ENCODE data around the gene PMS2. TPM values are rescaled to one million over a fixed set of nuclear protein-coding genes. Genes with fewer than 3 reads are reported as not detected.
A peak's percentile ranks its signal among the peaks of the same experiment; 100 is the strongest.
"Not testable (repeated sequence)": the region's sequence is repeated elsewhere in the genome, so short reads cannot be mapped to it uniquely, and the experiment has no call there.

PMS2 gene, protein sequence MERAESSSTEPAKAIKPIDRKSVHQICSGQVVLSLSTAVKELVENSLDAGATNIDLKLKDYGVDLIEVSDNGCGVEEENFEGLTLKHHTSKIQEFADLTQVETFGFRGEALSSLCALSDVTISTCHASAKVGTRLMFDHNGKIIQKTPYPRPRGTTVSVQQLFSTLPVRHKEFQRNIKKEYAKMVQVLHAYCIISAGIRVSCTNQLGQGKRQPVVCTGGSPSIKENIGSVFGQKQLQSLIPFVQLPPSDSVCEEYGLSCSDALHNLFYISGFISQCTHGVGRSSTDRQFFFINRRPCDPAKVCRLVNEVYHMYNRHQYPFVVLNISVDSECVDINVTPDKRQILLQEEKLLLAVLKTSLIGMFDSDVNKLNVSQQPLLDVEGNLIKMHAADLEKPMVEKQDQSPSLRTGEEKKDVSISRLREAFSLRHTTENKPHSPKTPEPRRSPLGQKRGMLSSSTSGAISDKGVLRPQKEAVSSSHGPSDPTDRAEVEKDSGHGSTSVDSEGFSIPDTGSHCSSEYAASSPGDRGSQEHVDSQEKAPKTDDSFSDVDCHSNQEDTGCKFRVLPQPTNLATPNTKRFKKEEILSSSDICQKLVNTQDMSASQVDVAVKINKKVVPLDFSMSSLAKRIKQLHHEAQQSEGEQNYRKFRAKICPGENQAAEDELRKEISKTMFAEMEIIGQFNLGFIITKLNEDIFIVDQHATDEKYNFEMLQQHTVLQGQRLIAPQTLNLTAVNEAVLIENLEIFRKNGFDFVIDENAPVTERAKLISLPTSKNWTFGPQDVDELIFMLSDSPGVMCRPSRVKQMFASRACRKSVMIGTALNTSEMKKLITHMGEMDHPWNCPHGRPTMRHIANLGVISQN
- 10 to 100 TPM; 10.8 to 20.0 (median 15.0) TPM for total RNA-seq
- 1 to 10 TPM; 4.7 to 5.6 (median 5.3) TPM for polyA plus RNA-seq
- long read RNA-seq, donor 1, partial matches to known transcripts: 0 of 1 reads
- long read RNA-seq, donor 1, other reads (novel, unspliced or antisense): 0 of 1 reads
- long read RNA-seq, donor 2: 0 reads

GRCh38 chr7:6008668-6009611, at the start of gene PMS2, which contains the start of gene AIMP2:
Gene PMS2 (minus strand): TSS chr7:6009049. CDS start chr7:6009019, 30 bp downstream.
Gene AIMP2 (plus strand): TSS chr7:6009272. CDS start chr7:6009364, 92 bp downstream.
- no peaks in the 10 kb centered on the region for H3K27me3 ChIP-seq (replicated peaks in 1 of 7)
- intact Hi-C loops (cut with DNase I; ENCODE audit: low total_unique reads): no loop called here
- peak within 1 kb of the TSS; percentile 80 to 96 (median 92) for H3K27ac ChIP-seq
- DNase-seq: peak; percentile 97
- peak within 1 kb of the TSS; percentile 72 to 91 (median 84) for H3K4me3 ChIP-seq
- peaks cover 13 to 56% (median 32%) of the 10 kb centered on the region in 6 donors for H3K4me1 ChIP-seq
- WGBS, 5 donors: 0 to 1% (median 1%) methylated on average over 61 to 84 of the region's 84 CpGs
- peaks cover 0 to 44% (median under 1%) of the 10 kb centered on the region in 6 donors for H3K36me3 ChIP-seq
- H3K9me3 ChIP-seq: no peaks in the 10 kb centered on the region
- peak in 7 of 11 experiments; percentile 8 to 44 (median 19) for TF ChIP-seq CTCF (IDR thresholded peaks at IDR 0.05 in 8 of 11, conservative IDR thresholded peaks at IDR 0.05 in 3 of 11)
- peak; percentile 91 to 94 (median 93) for TF ChIP-seq POLR2AphosphoS5 (IDR thresholded peaks at IDR 0.05)
- TF ChIP-seq POLR2A (IDR thresholded peaks at IDR 0.05): peak in 1 of 3 donors; percentile 45

GRCh38 chr7:6057316-6058129, 48.7 kb upstream of the PMS2 start:
- no peaks in the 10 kb centered on the region for H3K9me3 ChIP-seq
- no peaks in the 10 kb centered on the region for H3K27me3 ChIP-seq (replicated peaks in 1 of 7)
- intact Hi-C loops (cut with DNase I; ENCODE audit: low total_unique reads): no loop called here
- peaks cover 16 to 43% (median 22%) of the 10 kb centered on the region in 6 donors for H3K4me1 ChIP-seq
- DNase-seq: peak; percentile 51
- peak overlapping the region in 7 of 8 donors; percentile 77 to 97 (median 96) for H3K4me3 ChIP-seq
- no peak for TF ChIP-seq CTCF (IDR thresholded peaks at IDR 0.05 in 8 of 11, conservative IDR thresholded peaks at IDR 0.05 in 3 of 11)
- no peak for TF ChIP-seq POLR2AphosphoS5 (IDR thresholded peaks at IDR 0.05)
- TF ChIP-seq POLR2A (IDR thresholded peaks at IDR 0.05): no peak
- WGBS, 5 donors: 70 to 85% (median 83%) methylated on average over 14 of the region's 14 CpGs
- peak overlapping the region in 3 of 8 donors; percentile 81 to 95 (median 91) for H3K27ac ChIP-seq
- peaks cover 0 to 29% (median 20%) of the 10 kb centered on the region in 6 donors for H3K36me3 ChIP-seq

GRCh38 chr7:6056616-6057015, 47.8 kb upstream of the PMS2 start:
- WGBS, 5 donors: 60 to 85% (median 68%) methylated on average over 1 of the region's 1 CpG
- H3K4me3 ChIP-seq: no peak overlapping the region
- no peak for DNase-seq
- H3K9me3 ChIP-seq: no peaks in the 10 kb centered on the region
- TF ChIP-seq POLR2AphosphoS5 (IDR thresholded peaks at IDR 0.05) (no peak), POLR2A (IDR thresholded peaks at IDR 0.05) (no peak), CTCF (IDR thresholded peaks at IDR 0.05 in 8 of 11, conservative IDR thresholded peaks at IDR 0.05 in 3 of 11) (no peak)
- peaks cover 0 to 38% (median 21%) of the 10 kb centered on the region in 6 donors for H3K36me3 ChIP-seq
- H3K27ac ChIP-seq: no peak overlapping the region
- intact Hi-C loops (cut with DNase I; ENCODE audit: low total_unique reads): no loop called here
- H3K27me3 ChIP-seq (replicated peaks in 1 of 7): no peaks in the 10 kb centered on the region
- H3K4me1 ChIP-seq: peaks cover 16 to 43% (median 22%) of the 10 kb centered on the region in 6 donors

- H3K4me1 ChIP-seq; H3K9me3 ChIP-seq; intact Hi-C loops (cut with DNase I; ENCODE audit: low total_unique reads); H3K27ac ChIP-seq; H3K4me3 ChIP-seq; H3K27me3 ChIP-seq (replicated peaks in 1 of 7): not testable (repeated sequence)
- peak; percentile 10 for DNase-seq
- H3K36me3 ChIP-seq: peaks cover 0 to 92% (median 57%) of the 10 kb centered on the region in 6 donors
- WGBS, 5 donors: 94 to 99% (median 97%) methylated on average over 9 of the region's 9 CpGs
Measured at GRCh38 chr7:6051185-6051584, 42.3 kb upstream of the PMS2 start.
